Measurements from ENCODE around the gene MIR17HG. TPM values are rescaled to one million over a fixed set of nuclear protein-coding genes. Genes with fewer than 3 reads are reported as not detected.

Gene MIR17HG
- total RNA-seq, 1 donor, result 20.3 TPM

DNA sequence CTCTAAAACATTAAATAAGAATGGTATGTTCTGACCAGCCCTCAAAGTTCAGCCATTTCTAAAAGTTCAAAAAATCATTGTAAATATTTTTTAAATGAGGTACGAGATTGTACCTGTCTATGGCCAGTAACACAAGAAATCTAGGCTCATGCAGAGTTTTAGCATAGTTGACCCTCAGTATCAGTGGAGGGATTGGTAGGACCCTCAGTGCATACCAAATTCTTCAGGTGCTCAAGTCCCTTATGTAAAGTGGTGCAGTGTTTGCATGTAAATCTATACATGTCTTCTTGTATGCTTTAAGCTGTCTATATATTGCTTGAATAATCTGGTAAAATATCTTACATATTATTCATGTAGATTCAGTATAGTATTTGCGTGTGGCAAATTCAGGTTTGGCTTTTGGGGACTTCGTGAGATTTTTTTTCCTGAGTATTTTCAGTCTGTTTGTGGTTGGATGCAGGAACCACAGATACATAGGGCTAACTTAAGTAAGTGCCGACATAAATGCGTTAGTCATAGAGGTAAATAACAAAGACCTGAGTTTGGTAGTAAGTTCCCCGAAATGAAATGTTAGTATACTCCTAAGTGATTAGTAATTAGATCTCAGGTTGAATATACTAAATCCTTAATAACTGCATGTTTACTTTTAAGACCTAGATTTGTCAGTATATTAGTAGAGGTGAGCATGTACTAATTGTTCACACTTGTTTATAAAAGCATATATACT is 7.8 kb downstream of the MIR17HG start:
- Histone ChIP-seq H3K27me3 (ENCODE audit: insufficient read depth, low read length) (no peaks in the 10 kb centered on the region), H3K9me3 (ENCODE audit: low read depth, low read length) (no peaks in the 10 kb centered on the region), H3K4me1 (ENCODE audit: insufficient read depth, low read length) (peaks cover 3% of the 10 kb centered on the region), H3K4me3 (ENCODE audit: low read length) (no peak overlapping the region)

DNA sequence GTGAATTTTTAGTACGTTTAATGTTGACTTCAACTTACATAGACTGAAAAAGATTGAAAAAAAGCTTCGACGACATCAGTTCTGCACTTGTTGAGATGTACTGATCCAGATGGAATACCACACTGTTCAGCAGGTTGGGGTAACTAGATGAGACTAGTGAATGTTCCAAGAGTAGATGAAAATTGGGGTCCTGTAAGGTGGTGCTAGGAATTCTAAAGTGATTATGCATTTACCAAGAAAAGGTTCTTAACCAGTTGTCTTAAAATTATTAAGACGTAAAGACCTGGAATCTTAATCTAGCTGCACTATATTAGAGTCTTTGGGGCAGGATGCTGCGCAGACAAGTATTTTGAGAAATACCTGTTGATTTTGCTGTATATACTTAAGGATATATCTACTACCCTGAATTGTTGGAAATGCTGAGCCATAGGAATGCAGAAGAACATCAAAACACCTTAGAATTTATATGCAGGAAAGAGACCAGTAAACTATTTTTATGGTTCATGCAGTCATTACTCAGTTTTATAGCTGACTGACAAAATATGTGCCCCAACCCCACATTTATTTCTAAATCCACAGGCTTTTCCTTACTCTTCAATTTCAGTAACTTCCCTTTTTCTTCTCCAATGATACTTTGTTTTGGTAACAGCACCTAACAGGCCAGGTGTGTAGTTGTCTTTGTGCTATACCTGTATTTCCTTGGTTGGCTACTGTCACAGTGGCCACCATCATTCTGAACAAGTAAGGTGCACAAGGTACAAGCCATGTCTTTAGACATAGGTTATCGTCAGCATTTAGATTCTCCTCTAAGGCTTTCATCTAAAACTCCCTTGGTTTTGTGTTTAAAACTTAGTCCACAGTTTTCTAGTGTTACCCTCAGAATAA is 8.6 kb downstream of the MIR17HG start:
- Histone ChIP-seq H3K4me3 (ENCODE audit: low read length) (no peak overlapping the region), H3K9me3 (ENCODE audit: low read depth, low read length) (no peaks in the 10 kb centered on the region), H3K4me1 (ENCODE audit: insufficient read depth, low read length) (no peaks in the 10 kb centered on the region), H3K27me3 (ENCODE audit: insufficient read depth, low read length) (no peaks in the 10 kb centered on the region)

DNA sequence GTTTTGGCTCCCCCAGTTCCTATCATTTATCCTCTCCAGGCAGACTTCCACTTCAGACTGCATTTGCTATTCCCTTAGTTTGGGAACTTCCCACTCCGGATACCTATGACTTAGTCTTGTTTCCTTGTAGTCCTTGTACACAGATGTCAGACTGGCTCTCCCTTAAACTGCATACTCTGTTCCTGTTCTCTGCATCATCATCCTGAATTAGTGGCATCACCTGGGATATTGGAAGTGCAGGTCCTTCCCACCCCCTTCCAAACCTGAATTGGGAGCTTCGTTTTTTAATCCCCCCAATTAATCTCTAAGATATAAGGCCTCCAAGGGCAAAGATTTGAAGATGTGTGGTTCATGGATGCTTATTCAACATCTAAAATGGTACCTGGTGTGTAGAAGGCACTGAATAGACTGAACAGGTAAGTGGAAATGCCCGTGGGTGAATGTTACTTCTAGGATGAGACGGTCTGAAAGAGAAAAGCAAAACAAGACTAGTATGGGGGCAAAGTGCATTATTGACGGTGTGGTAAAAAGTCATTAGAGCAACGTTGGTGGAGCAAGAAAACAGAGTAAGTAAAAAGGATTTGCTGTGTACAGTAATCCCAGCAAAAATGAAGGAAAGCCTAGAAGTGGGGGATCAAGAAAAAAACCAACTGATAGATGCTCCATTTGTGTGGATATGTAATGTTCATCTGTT is 9.6 kb downstream of the MIR17HG start:
- no peaks in the 10 kb centered on the region for H3K9me3 ChIP-seq (ENCODE audit: low read depth, low read length)
- H3K27me3 ChIP-seq (ENCODE audit: insufficient read depth, low read length), result no peaks in the 10 kb centered on the region
- no peaks in the 10 kb centered on the region for H3K4me1 ChIP-seq (ENCODE audit: insufficient read depth, low read length)
- no peak overlapping the region for H3K4me3 ChIP-seq (ENCODE audit: low read length)

DNA sequence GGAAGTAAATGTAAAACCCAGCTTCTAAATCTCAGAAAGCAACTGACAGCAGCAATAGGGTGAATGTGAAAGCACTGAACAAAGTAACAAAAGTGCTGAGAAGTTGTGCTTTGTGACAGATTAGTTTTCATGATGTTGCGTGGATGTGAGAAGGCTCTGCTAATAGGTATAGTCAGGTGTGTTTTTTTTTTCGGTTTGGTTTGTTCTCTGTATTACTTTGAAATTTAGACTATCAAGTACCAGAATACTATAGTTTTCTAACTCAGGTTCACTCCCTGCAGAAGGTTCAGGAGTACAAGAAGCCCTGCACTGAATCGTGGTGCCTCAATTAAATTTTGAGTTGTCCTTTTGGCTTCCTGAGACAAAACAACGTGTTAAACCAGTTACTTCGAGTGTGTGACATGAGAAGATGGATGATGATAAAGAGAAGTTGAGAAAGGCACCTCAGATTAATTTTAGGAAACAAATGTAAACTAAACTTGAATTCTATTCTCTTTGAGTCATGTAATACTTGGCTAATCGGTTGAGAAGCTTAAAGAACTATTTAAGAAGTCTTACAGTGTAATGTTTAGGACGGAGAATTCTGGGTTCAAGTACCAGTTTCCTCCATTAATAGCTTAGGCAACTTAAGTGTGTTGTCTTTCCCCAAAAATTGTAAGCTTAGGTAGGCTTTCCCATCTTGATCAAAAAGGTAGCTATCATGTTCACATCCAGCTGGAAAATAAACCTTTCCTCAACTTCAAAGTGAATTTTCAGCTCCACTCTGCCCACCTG is 10.3 kb downstream of the MIR17HG start:
- H3K4me3 ChIP-seq (ENCODE audit: low read length), result no peak overlapping the region
- H3K9me3 ChIP-seq (ENCODE audit: low read depth, low read length), result no peaks in the 10 kb centered on the region
- no peaks in the 10 kb centered on the region for H3K4me1 ChIP-seq (ENCODE audit: insufficient read depth, low read length)
- no peaks in the 10 kb centered on the region for H3K27me3 ChIP-seq (ENCODE audit: insufficient read depth, low read length)

DNA sequence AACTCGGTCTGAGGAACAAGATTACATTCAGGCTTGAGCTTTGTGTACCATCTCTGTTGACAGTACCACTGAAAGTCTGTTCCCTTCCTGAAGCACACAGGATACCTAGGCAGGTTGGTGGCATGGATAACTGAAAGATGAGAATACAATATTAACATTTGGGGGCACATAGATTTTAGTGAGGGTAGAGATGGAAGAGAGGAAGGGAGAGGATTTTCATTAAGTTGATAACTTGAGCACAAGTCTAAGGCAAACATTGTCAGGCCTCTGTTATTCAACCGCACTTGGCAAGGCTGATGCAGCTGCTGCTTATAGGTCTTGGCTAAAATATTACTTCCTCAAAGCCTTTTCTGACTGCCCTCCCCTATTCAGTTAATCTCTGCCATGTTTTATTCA is 10.9 kb downstream of the MIR17HG start:
- Histone ChIP-seq H3K27me3 (ENCODE audit: insufficient read depth, low read length) (no peaks in the 10 kb centered on the region), H3K4me3 (ENCODE audit: low read length) (no peak overlapping the region), H3K4me1 (ENCODE audit: insufficient read depth, low read length) (no peaks in the 10 kb centered on the region), H3K9me3 (ENCODE audit: low read depth, low read length) (no peaks in the 10 kb centered on the region)

DNA sequence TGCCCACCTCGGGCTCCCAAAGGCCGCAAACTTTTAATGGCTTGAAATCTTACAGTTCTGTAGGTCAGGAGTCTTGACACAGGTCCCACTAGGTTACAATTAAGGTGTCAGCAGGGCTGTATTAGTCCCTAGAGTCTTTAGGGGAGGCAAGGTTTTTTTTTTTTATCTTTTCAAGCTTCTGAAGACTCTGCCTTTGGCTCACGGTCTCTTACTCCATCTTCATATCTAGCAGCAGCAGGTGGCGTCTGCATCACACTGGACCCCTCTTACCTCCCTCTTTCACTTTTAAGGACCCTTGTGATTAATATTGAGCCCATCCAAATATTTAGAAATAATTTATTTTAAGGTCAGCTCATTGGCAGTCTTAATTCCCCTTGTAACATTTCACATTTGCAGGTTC is 11.6 kb downstream of the MIR17HG start:
- no peaks in the 10 kb centered on the region for H3K27me3 ChIP-seq (ENCODE audit: insufficient read depth, low read length)
- H3K4me3 ChIP-seq (ENCODE audit: low read length), result no peak overlapping the region
- H3K4me1 ChIP-seq (ENCODE audit: insufficient read depth, low read length), result no peaks in the 10 kb centered on the region
- H3K9me3 ChIP-seq (ENCODE audit: low read depth, low read length), result no peaks in the 10 kb centered on the region

DNA sequence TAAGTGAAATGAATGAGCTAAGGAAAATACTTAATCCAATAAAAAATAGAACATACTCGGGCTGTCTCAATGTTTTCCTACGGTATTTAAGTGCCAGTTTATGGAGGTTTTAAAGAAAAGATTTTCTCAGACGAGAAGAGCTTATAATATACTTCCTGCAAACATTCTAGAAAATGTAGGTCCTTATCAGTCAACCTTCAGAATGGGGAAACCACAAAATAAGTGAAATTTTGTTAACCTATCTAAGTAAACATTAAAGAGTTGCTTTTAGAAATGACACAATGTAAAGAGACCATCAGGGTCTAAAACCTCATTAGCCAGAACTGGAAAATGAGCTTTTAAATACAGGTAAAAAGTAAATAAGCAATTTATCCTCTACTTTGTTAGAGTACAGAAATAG is 12.1 kb downstream of the MIR17HG start:
- H3K9me3 ChIP-seq (ENCODE audit: low read depth, low read length), result no peaks in the 10 kb centered on the region
- H3K4me1 ChIP-seq (ENCODE audit: insufficient read depth, low read length), result no peaks in the 10 kb centered on the region
- H3K27me3 ChIP-seq (ENCODE audit: insufficient read depth, low read length), result no peaks in the 10 kb centered on the region
- no peak overlapping the region for H3K4me3 ChIP-seq (ENCODE audit: low read length)

DNA sequence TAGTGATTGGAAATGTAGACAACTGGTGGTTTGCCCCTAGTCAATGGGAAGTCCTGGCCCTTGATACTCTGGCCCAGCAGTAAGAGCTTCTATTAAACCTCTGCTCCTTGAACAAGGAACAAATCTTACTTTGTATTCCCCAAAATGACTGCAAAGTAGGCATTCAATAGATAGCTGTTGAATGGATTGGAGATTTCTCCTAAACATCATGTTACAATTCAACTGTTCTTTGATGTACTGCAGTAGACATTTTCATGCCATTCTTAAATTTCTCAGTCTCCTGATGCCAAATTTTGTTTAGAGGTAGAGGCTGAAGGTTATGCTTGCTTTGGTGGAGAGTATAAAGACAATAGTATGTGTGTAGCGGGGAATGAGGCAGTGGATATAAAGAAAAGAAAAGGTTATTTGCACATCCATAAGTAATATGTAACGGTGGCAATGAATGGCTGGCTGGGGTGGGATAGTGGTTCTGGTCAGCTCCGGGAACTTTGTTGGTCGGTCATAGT is 12.8 kb downstream of the MIR17HG start:
- H3K4me1 ChIP-seq (ENCODE audit: insufficient read depth, low read length), result no peaks in the 10 kb centered on the region
- H3K4me3 ChIP-seq (ENCODE audit: low read length), result no peak overlapping the region
- H3K27me3 ChIP-seq (ENCODE audit: insufficient read depth, low read length), result no peaks in the 10 kb centered on the region
- H3K9me3 ChIP-seq (ENCODE audit: low read depth, low read length), result no peaks in the 10 kb centered on the region

DNA sequence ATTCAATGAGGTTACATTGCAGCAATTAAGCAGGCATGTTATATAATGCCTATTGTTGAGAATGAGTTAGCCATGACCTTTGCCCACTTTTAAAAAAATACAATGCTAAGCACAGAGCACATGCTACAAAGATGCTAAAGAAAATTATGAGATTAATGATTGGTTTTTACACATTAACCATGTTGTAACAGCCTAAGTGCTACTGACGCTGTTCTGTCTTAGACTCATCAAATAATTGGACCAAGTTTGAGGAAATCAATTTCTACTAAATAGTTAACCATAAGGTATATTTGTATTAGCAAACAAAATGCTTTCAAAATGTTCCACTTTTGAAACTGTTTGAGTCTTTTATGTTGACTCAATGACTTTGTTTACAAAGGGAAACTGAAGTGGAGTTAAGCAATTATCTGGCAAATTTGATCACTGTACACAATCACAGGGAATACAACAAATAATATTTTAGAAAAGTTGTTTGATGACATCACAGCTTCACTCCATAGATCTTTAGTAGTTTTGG is 14.3 kb downstream of the MIR17HG start:
- no peaks in the 10 kb centered on the region for H3K27me3 ChIP-seq (ENCODE audit: insufficient read depth, low read length)
- H3K4me1 ChIP-seq (ENCODE audit: insufficient read depth, low read length), result no peaks in the 10 kb centered on the region
- no peak overlapping the region for H3K4me3 ChIP-seq (ENCODE audit: low read length)
- no peaks in the 10 kb centered on the region for H3K9me3 ChIP-seq (ENCODE audit: low read depth, low read length)

DNA sequence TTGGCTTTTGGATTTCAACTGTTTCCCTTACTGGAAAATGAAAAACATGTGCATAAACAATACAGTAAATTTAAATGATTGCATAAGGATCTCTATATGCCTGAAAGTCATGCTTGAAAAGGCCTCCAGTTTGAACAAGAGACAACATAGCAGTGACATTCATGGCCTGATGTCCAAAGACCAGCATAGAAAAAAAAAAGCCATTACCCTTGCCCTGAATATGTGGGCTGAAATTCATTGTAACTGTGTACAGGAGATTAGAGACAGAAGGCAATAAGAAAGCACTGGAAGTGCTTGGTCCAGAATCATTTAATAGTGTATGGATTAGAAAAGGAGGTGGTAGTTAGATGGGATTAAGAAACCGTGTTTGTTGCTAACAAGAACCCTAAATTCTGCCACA is 15.4 kb downstream of the MIR17HG start:
- no peaks in the 10 kb centered on the region for H3K4me1 ChIP-seq (ENCODE audit: insufficient read depth, low read length)
- no peaks in the 10 kb centered on the region for H3K9me3 ChIP-seq (ENCODE audit: low read depth, low read length)
- H3K4me3 ChIP-seq (ENCODE audit: low read length), result no peak overlapping the region
- H3K27me3 ChIP-seq (ENCODE audit: insufficient read depth, low read length), result no peaks in the 10 kb centered on the region

DNA sequence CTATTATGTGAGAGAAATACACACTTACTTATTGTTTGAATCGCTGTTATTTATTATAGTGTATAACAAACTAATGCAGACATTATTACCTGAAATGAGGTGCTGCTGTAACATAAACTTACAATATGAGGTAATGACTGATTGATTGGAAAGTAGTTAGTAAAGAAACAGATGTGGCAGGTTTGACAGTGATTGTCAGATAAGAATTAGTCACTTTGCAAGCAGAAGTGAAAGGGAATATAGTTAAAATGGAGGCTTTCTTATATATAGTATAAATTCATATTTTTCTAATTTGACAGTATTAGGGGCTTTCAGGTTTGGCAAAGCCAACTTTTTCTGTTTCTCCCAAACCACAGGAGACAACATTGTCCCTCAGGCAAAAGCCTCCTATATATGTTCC is 20.6 kb downstream of the MIR17HG start:
- H3K9me3 ChIP-seq (ENCODE audit: low read depth, low read length), result no peaks in the 10 kb centered on the region
- no peaks in the 10 kb centered on the region for H3K4me1 ChIP-seq (ENCODE audit: insufficient read depth, low read length)
- H3K27me3 ChIP-seq (ENCODE audit: insufficient read depth, low read length), result no peaks in the 10 kb centered on the region
- no peak overlapping the region for H3K4me3 ChIP-seq (ENCODE audit: low read length)

DNA sequence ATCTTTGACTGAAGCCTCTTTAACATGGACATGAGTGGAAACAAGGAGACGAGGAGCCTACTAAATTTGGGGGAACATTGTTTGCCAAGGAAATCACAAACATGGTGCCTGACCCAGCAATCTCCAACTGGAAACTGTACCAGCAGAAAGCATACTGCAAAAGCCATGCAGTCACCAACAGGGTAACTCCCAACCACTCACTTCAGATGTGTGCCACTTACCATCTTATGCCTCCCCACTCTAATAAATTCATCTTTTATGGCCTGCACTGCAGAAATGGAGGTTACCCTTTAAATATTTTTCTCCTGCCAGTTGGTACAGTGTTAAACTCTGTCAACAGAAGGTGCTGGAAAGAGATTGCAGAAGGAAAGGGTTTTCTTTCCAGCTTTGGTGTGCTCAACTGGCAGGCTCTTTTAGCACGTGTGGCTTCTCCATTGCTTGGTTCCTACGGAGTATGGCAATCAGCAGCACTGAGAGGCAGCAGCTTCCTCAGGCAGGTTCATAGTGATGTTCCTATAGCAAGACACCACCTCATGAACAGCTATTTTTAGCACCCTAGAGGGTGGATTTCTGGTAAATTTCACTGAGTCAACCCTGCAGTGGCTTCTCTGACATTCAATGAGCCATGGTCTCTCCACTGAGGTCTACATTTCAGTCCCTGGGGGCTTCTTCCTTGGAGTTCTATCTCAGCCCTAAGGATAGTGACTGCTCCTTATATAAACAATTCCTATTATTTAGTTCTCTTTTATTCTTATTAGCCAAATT is 21.4 kb downstream of the MIR17HG start:
- H3K4me3 ChIP-seq (ENCODE audit: low read length), result no peak overlapping the region
- no peaks in the 10 kb centered on the region for H3K27me3 ChIP-seq (ENCODE audit: insufficient read depth, low read length)
- H3K4me1 ChIP-seq (ENCODE audit: insufficient read depth, low read length), result no peaks in the 10 kb centered on the region

DNA sequence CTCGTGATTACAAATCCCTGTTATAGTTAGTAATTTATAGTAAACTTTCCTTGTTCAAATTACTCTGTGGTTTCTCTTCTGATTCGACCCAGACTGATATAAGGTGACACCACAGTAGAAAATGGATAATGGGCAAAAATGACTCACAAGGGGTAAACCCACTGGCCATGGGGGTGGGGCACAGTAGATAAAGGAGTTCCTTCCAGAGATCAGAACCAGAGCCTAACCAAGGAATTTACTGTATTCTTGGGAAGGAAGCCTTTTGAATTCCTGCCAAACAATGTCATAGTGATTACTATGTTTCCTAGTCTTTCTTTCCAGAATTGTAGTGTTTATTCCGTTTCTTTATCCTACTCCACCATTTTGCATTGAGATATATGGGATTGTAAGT is 21.9 kb downstream of the MIR17HG start:
- H3K27me3 ChIP-seq (ENCODE audit: insufficient read depth, low read length), result no peaks in the 10 kb centered on the region
- no peak overlapping the region for H3K4me3 ChIP-seq (ENCODE audit: low read length)
- H3K9me3 ChIP-seq (ENCODE audit: low read depth, low read length), result no peaks in the 10 kb centered on the region
- no peaks in the 10 kb centered on the region for H3K4me1 ChIP-seq (ENCODE audit: insufficient read depth, low read length)

More for the DNA sequence above, 21.4 kb downstream of the MIR17HG start:
- H3K9me3 ChIP-seq (ENCODE audit: low read depth, low read length), result no peaks in the 10 kb centered on the region

DNA sequence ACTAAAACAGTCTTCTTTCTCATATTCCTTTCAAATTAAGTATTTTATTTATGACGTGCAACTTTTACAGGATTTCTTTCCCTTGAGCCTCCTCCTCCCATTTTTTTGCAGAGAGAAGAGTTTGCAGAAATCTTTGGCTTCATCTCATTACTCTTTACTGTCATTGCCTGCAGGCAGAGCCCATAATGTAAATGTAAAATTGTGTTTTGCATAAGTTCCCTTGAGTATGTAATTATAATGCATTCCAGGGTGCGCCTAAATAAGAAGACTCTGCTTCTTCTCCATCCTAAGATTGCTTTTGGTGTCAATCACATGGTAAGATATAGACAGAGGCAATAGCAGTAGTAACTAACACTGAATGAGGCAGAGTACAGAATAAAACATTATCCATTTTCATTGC is 23.0 kb downstream of the MIR17HG start:
- no peaks in the 10 kb centered on the region for H3K4me1 ChIP-seq (ENCODE audit: insufficient read depth, low read length)
- H3K4me3 ChIP-seq (ENCODE audit: low read length), result no peak overlapping the region
- no peaks in the 10 kb centered on the region for H3K27me3 ChIP-seq (ENCODE audit: insufficient read depth, low read length)
- H3K9me3 ChIP-seq (ENCODE audit: low read depth, low read length), result no peaks in the 10 kb centered on the region

Data from mononuclear cell (primary cell).